WTC11 (cell line): Measurements from ENCODE around the gene PGA3. TPM values are rescaled to one million over a fixed set of nuclear protein-coding genes. Genes with fewer than 3 reads are reported as not detected.

Experiments
- ATAC-seq: fragments of 200-7000 bp; cut with Tn5 transposase; 2 replicates; pipeline ENCODE4 v1.10.0; 2021; ENCODE audit warnings: mild to moderate bottlenecking, moderate library complexity
- CTCF ChIA-PET: fragments of 300-600 bp; sonication (Branson Sonifier 250); formaldehyde crosslinking; loops from one replicate; lab custom pipeline; 2021; ENCODE audit warnings: antibody characterized with exemption; lab: Charles Lee
- POLR2A ChIA-PET: fragments of 350-600 bp; sonication (Branson Sonifier 250); formaldehyde crosslinking; loops from one replicate; lab custom pipeline; 2021; ENCODE audit warnings: antibody characterized with exemption; lab: Charles Lee
- DNase-seq: peaks from one replicate; pipeline ENCODE4 v3.0.0; 2021; ENCODE audit warnings: low spot score
- H3K27ac Mint-ChIP-seq: 2 replicates; pipeline ENCODE4 v1.8.0; 2021; ENCODE audit warnings: mixed read lengths
- H3K27me3 Mint-ChIP-seq: 2 replicates; pipeline ENCODE4 v1.8.0; 2021; ENCODE audit warnings: low read depth, mild to moderate bottlenecking, moderate library complexity, mixed read lengths
- H3K36me3 Mint-ChIP-seq: 2 replicates; pipeline ENCODE4 v1.8.0; 2021; ENCODE audit warnings: mixed read lengths
- H3K4me1 Mint-ChIP-seq: 2 replicates; pipeline ENCODE4 v1.8.0; 2022; ENCODE audit warnings: mixed read lengths
- H3K4me3 Mint-ChIP-seq: 2 replicates; pipeline ENCODE4 v1.8.0; 2021; ENCODE audit warnings: mild to moderate bottlenecking, moderate library complexity, mixed read lengths
- H3K9me3 Mint-ChIP-seq: 2 replicates; pipeline ENCODE4 v1.8.0; 2021; ENCODE audit warnings: mixed read lengths
- CTCF ChIP-seq: fragments of 200-600 bp; IDR thresholded peaks from 2 replicates; pipeline ENCODE4 v1.8.0; 2022; ENCODE audit warnings: antibody characterized with exemption
- EMX1 ChIP-seq: fragments of 250-450 bp; sonication (Bioruptor Pico); IDR thresholded peaks from 2 replicates; pipeline ENCODE4 v1.8.0; 2021; ENCODE audit warnings: mild to moderate bottlenecking
- GABPB1 ChIP-seq: sonication (generic); formaldehyde crosslinking; IDR thresholded peaks from 2 replicates; pipeline ENCODE4 v1.8.1; 2023; ENCODE audit warnings: mild to moderate bottlenecking, missing genetic modification reagents
- HMGXB4 ChIP-seq: sonication (generic); formaldehyde crosslinking; IDR thresholded peaks from 2 replicates; pipeline ENCODE4 v1.8.1; 2023; ENCODE audit warnings: mild to moderate bottlenecking, moderate library complexity, missing genetic modification reagents
- IRF2 ChIP-seq: sonication (generic); formaldehyde crosslinking; IDR thresholded peaks from 2 replicates; pipeline ENCODE4 v1.8.0; 2022; ENCODE audit warnings: low read depth, missing genetic modification reagents, borderline replicate concordance
- JUN ChIP-seq: sonication (generic); formaldehyde crosslinking; IDR thresholded peaks from 2 replicates; pipeline ENCODE4 v1.8.0; 2023; ENCODE audit warnings: mild to moderate bottlenecking, missing genetic modification reagents
- MAX ChIP-seq: sonication (generic); formaldehyde crosslinking; IDR thresholded peaks from 2 replicates; pipeline ENCODE4 v1.8.0; 2022; ENCODE audit warnings: mild to moderate bottlenecking, missing genetic modification reagents
- MYBL2 ChIP-seq: sonication (generic); formaldehyde crosslinking; IDR thresholded peaks from 2 replicates; pipeline ENCODE4 v1.8.1; 2023; ENCODE audit warnings: mild to moderate bottlenecking, moderate library complexity, missing genetic modification reagents
- PREB ChIP-seq: sonication (generic); formaldehyde crosslinking; IDR thresholded peaks from 2 replicates; pipeline ENCODE4 v1.8.1; 2022; ENCODE audit warnings: mild to moderate bottlenecking, missing genetic modification reagents, moderate library complexity, borderline replicate concordance
- SP1 ChIP-seq: sonication (generic); formaldehyde crosslinking; conservative IDR thresholded peaks from 2 replicates; pipeline ENCODE4 v1.8.1; 2022; ENCODE audit warnings: missing genetic modification reagents
- USF1 ChIP-seq: sonication (generic); formaldehyde crosslinking; IDR thresholded peaks from 2 replicates; pipeline ENCODE4 v1.8.0; 2022; ENCODE audit warnings: mild to moderate bottlenecking, missing genetic modification reagents
- ZNF121 ChIP-seq: sonication (generic); formaldehyde crosslinking; IDR thresholded peaks from 2 replicates; pipeline ENCODE4 v1.8.0; 2023; ENCODE audit warnings: missing genetic modification reagents
- ZNF425 ChIP-seq: fragments of 250-450 bp; sonication (Bioruptor Pico); conservative IDR thresholded peaks from 2 replicates; pipeline ENCODE4 v1.9.0; 2021; ENCODE audit warnings: mild to moderate bottlenecking
- ZNF671 ChIP-seq: fragments of 250-450 bp; sonication (Bioruptor Pico); IDR thresholded peaks from 2 replicates; pipeline ENCODE4 v1.8.0; 2021; ENCODE audit warnings: mild to moderate bottlenecking
- total RNA-seq: library from RNA; stranded (reverse); gene quantifications from 3 replicates; pipeline ENCODE4 v1.2.3, GENCODE V29; 2021

Gene PGA3
- total RNA-seq, 1 experiment from 2014 or later: 0.20 TPM

GRCh38 chr11:61186504-61186903 is 16.8 kb upstream of the PGA3 start:
- Mint-ChIP-seq H3K4me3 (no peak overlapping the region), H3K27me3 (no peaks in the 10 kb centered on the region), H3K4me1 (no peaks in the 10 kb centered on the region), H3K36me3 (no peaks in the 10 kb centered on the region), H3K27ac (no peak overlapping the region), H3K9me3 (peaks cover 11% of the 10 kb centered on the region)
- DNase-seq: no peak
- ChIA-PET POLR2A (no interaction called here), CTCF (interaction anchor here (0.8 to 2.3 kb wide), 11 partner anchors 8 to 424 kb away, joined by 3 to 8 read pairs (median 4); no protein-coding TSS in a partner anchor)
- no peak for ATAC-seq
- TF ChIP-seq ZNF425 (CRISPR knock-in tag) (no peak), USF1 (peak; percentile 31; the same call in 1 of the 2 replicates)

GRCh38 chr11:61187505-61188130 is 15.7 kb upstream of the PGA3 start:
- POLR2A ChIA-PET: no interaction called here
- ATAC-seq (peak; percentile 93), DNase-seq (peak; percentile 90)
- Mint-ChIP-seq H3K27ac (no peak overlapping the region), H3K4me1 (no peaks in the 10 kb centered on the region), H3K36me3 (no peaks in the 10 kb centered on the region), H3K4me3 (no peak overlapping the region), H3K27me3 (no peaks in the 10 kb centered on the region), H3K9me3 (peaks cover 12% of the 10 kb centered on the region)
- TF ChIP-seq CTCF: peak; percentile 95
- no peak for TF ChIP-seq PREB
- TF ChIP-seq SP1 (CRISPR knock-in tag): 0 out of 2 replicates have a peak, but pooled peaks have one; percentile 22
- CTCF ChIA-PET: interaction anchor here (0.7 to 1.3 kb wide), 12 partner anchors 9 to 350 kb away, joined by 3 to 6 read pairs (median 4); no protein-coding TSS in a partner anchor

GRCh38 chr11:61189933-61190332 is 13.4 kb upstream of the PGA3 start:
- CTCF ChIA-PET: interaction anchor here (1.1 kb wide), 1 partner anchor 108 kb away, joined by 3 read pairs; no protein-coding TSS in a partner anchor
- no peak for TF ChIP-seq IRF2 (CRISPR knock-in tag)
- TF ChIP-seq ZNF121: peak; percentile 90
- no peak for TF ChIP-seq JUN (CRISPR knock-in tag)
- TF ChIP-seq ZNF671 (CRISPR knock-in tag): no peak
- TF ChIP-seq GABPB1: no peak
- no peak for TF ChIP-seq MAX (CRISPR knock-in tag)
- TF ChIP-seq, all 79 proteins: peak for 1
- DNase-seq (no peak), ATAC-seq (no peak)
- Mint-ChIP-seq H3K27me3 (no peaks in the 10 kb centered on the region), H3K27ac (no peak overlapping the region), H3K4me1 (0 out of 2 replicates have a peak, but pooled peaks cover 4% of the 10 kb centered on the region), H3K4me3 (no peak overlapping the region), H3K36me3 (no peaks in the 10 kb centered on the region), H3K9me3 (peaks cover 12% of the 10 kb centered on the region)
- POLR2A ChIA-PET: no interaction called here

GRCh38 chr11:61193596-61193995 is 9.7 kb upstream of the PGA3 start:
- POLR2A ChIA-PET: no interaction called here
- ATAC-seq: peak; percentile 87
- Mint-ChIP-seq H3K9me3 (peaks cover 16% of the 10 kb centered on the region), H3K27ac (no peak overlapping the region), H3K4me1 (peaks cover 4% of the 10 kb centered on the region; the same call in 1 of the 2 replicates), H3K4me3 (no peak overlapping the region), H3K27me3 (no peaks in the 10 kb centered on the region), H3K36me3 (no peaks in the 10 kb centered on the region)
- CTCF ChIA-PET: interaction anchor here (0.5 to 1.3 kb wide), 3 partner anchors 9 to 192 kb away, joined by 3 to 5 read pairs (median 3); no protein-coding TSS in a partner anchor
- 0 out of 2 replicates have a peak, but pooled peaks have one; percentile 33 for TF ChIP-seq HMGXB4
- no peak for TF ChIP-seq MYBL2
- TF ChIP-seq EMX1 (CRISPR knock-in tag): no peak
- peak; percentile 17 for DNase-seq
